ENCODE results near the gene SMCO2. TPM values are rescaled to one million over a fixed set of nuclear protein-coding genes. Genes with fewer than 3 reads are reported as not detected.

SMCO2 gene
- total RNA-seq (not detected), total RNA-seq (0 to 0.14 (median 0) reads per million in 29 experiments)
- not detected for total RNA-seq (2013)

GRCh38 chr12:27446436-27446835, at the start of gene SMCO2:
TSS of gene SMCO2 (plus strand) at chr12:27446736. CDS start at chr12:27470632, 23,896 bp downstream.
- H3K9me3 Mint-ChIP-seq, result peaks cover 0 to 10% (median 2%) of the 10 kb centered on the region in 3 donors
- no peaks in the 10 kb centered on the region for H3K9me3 ChIP-seq
- H3K27ac ChIP-seq (ENCODE audit: low read length), result no peak within 1 kb of the TSS
- H3K4me1 ChIP-seq (ENCODE audit: control insufficient read depth in 1 of 2, extremely low read depth in 1 of 2, insufficient read depth in 2 of 2, low read length in 2 of 2), result no peaks in the 10 kb centered on the region
- no peak for ATAC-seq (replicated peaks in 1 of 4)
- CTCF ChIA-PET, result interaction anchor here in 1 of 2 donors (1.0 kb wide), 1 partner anchor 9 kb away, joined by 5 read pairs; no protein-coding TSS in a partner anchor
- H3K36me3 Mint-ChIP-seq, result no peaks in the 10 kb centered on the region
- H3K27me3 ChIP-seq (replicated peaks in 1 of 2; ENCODE audit: control insufficient read depth in 2 of 2, extremely low read depth in 1 of 2, insufficient read depth in 2 of 2, low read length in 1 of 2), result peaks cover 0 to 4% of the 10 kb centered on the region in 2 experiments
- H3K4me1 Mint-ChIP-seq, result no peaks in the 10 kb centered on the region
- DNase-seq, result no peak
- H3K27ac Mint-ChIP-seq, result no peak within 1 kb of the TSS
- 100% methylated on average over 2 of the region's 3 CpGs for WGBS (ENCODE audit: insufficient coverage)
- H3K4me3 Mint-ChIP-seq, result no peak within 1 kb of the TSS
- no peak within 1 kb of the TSS for H3K4me3 ChIP-seq (ENCODE audit: control insufficient read depth in 1 of 2, extremely low read depth in 1 of 2, low read length in 1 of 2)
- no peaks in the 10 kb centered on the region for H3K36me3 ChIP-seq (ENCODE audit: control insufficient read depth in 2 of 2, extremely low read depth in 1 of 2, insufficient read depth in 1 of 2, low read length in 1 of 2)
- H3K27me3 Mint-ChIP-seq, result no peaks in the 10 kb centered on the region
- POLR2A ChIA-PET, result no interaction called here

DNA sequence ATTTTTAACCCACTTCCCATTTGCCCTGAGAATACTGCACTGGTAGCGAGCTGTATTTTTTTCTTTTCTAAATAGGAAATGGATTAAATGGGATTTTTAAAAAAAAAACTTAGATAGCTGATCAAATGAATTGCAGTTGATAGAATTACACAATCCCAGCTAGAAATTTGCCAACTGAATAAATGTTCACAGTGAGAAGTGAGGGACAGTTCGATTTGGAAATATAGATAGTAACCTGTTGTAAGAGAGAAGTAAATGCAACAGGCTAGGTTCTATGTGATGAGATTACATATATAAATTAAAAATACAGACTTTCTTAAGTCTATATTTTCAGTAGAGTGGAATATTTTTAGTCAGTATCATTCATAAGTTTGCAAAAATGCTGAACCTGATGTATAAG, 48.1 kb upstream of the SMCO2 start:
- H3K27ac Mint-ChIP-seq, result no peak overlapping the region
- H3K9me3 ChIP-seq, result no peaks in the 10 kb centered on the region
- ChIA-PET POLR2A (interaction anchor here in 1 of 2 donors (0.7 kb wide), 1 partner anchor 22 kb away, joined by 3 read pairs; no protein-coding TSS in a partner anchor), CTCF (interaction anchor here in 1 of 2 donors (0.5 kb wide), 1 partner anchor 49 kb away, joined by 6 read pairs; no protein-coding TSS in a partner anchor)
- no peak overlapping the region for H3K4me3 Mint-ChIP-seq
- H3K4me1 ChIP-seq (ENCODE audit: control insufficient read depth in 1 of 2, extremely low read depth in 1 of 2, insufficient read depth in 2 of 2, low read length in 2 of 2), result no peaks in the 10 kb centered on the region
- peaks cover 0 to 1% of the 10 kb centered on the region in 2 donors for H3K27me3 Mint-ChIP-seq
- no peak overlapping the region for H3K4me3 ChIP-seq (ENCODE audit: control insufficient read depth in 1 of 2, extremely low read depth in 1 of 2, low read length in 1 of 2)
- ATAC-seq (replicated peaks in 1 of 4), result no peak
- no CpG with 5 or more reads among the region's 2 CpGs for WGBS (ENCODE audit: insufficient coverage)
- no peaks in the 10 kb centered on the region for H3K4me1 Mint-ChIP-seq
- H3K27me3 ChIP-seq (replicated peaks in 1 of 2; ENCODE audit: control insufficient read depth in 2 of 2, extremely low read depth in 1 of 2, insufficient read depth in 2 of 2, low read length in 1 of 2), result peaks cover 0 to 2% of the 10 kb centered on the region in 2 experiments
- H3K36me3 ChIP-seq (ENCODE audit: control insufficient read depth in 2 of 2, extremely low read depth in 1 of 2, insufficient read depth in 1 of 2, low read length in 1 of 2), result no peaks in the 10 kb centered on the region
- no peaks in the 10 kb centered on the region for H3K36me3 Mint-ChIP-seq
- H3K27ac ChIP-seq (ENCODE audit: low read length), result no peak overlapping the region
- DNase-seq, result no peak
- no peaks in the 10 kb centered on the region for H3K9me3 Mint-ChIP-seq

DNA sequence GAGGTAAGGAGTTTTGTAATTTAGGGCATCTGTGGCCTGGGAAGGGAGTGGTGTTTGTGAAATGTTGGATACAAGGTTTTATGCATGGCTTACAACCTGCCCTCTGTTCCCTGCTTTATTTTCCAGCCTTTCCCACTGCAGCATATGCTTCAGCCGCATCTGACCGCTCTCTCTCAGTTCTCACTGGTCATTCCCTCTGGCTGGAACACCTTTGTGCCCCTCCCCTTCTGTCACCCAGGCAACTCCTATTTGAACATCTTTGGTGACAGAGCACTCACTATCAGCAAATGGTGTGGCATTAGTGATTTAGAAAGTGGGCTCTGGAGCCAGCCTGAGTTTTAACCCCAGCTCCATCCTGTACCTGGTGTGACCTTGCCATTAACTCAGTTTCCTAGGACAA, 47.5 kb upstream of the SMCO2 start:
- whole genome bisulfite sequencing (ENCODE audit: insufficient coverage), result no CpG with 5 or more reads among the region's 2 CpGs
- Mint-ChIP-seq H3K9me3 (no peaks in the 10 kb centered on the region), H3K4me3 (no peak overlapping the region), H3K27ac (no peak overlapping the region), H3K4me1 (no peaks in the 10 kb centered on the region), H3K27me3 (peaks cover 0 to 1% of the 10 kb centered on the region in 2 donors), H3K36me3 (no peaks in the 10 kb centered on the region)
- Histone ChIP-seq H3K27me3 (replicated peaks in 1 of 2; ENCODE audit: control insufficient read depth in 2 of 2, extremely low read depth in 1 of 2, insufficient read depth in 2 of 2, low read length in 1 of 2) (peaks cover 0 to 2% of the 10 kb centered on the region in 2 experiments), H3K9me3 (no peaks in the 10 kb centered on the region), H3K36me3 (ENCODE audit: control insufficient read depth in 2 of 2, extremely low read depth in 1 of 2, insufficient read depth in 1 of 2, low read length in 1 of 2) (no peaks in the 10 kb centered on the region), H3K4me1 (ENCODE audit: control insufficient read depth in 1 of 2, extremely low read depth in 1 of 2, insufficient read depth in 2 of 2, low read length in 2 of 2) (no peaks in the 10 kb centered on the region), H3K4me3 (ENCODE audit: control insufficient read depth in 1 of 2, extremely low read depth in 1 of 2, low read length in 1 of 2) (no peak overlapping the region), H3K27ac (ENCODE audit: low read length) (no peak overlapping the region)
- ChIA-PET POLR2A (no interaction called here), CTCF (interaction anchor here in 1 of 2 donors (0.5 kb wide), 1 partner anchor 48 kb away, joined by 6 read pairs; no protein-coding TSS in a partner anchor)
- ATAC-seq (replicated peaks in 1 of 4) (no peak), DNase-seq (no peak)

DNA sequence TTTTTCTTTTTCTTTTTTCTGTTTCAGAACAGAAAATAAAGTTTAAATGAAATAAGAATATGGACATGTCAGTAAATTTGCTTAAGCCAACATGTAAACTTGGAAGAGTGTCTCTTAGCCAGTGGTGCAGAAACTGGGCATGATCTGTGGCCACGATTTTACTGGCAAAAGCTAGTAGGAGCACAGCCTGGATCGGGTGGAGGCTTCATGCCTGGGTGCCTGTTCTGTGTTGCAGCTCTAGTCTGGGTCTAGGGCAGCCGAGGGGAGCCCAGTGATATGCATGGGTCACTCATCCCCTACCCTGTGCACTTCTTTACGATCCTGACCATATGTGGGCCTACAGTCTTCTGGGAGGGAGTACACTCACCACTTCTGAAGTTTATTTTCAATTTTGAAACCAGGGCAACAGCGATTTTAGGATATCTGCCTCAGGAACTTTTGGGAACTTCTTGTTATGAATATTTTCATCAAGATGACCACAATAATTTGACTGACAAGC, 45.6 kb upstream of the SMCO2 start:
- peaks cover 0 to 2% of the 10 kb centered on the region in 2 experiments for H3K27me3 ChIP-seq (replicated peaks in 1 of 2; ENCODE audit: control insufficient read depth in 2 of 2, extremely low read depth in 1 of 2, insufficient read depth in 2 of 2, low read length in 1 of 2)
- no peaks in the 10 kb centered on the region for H3K4me1 Mint-ChIP-seq
- no peak overlapping the region for H3K27ac ChIP-seq (ENCODE audit: low read length)
- ATAC-seq (replicated peaks in 1 of 4), result no peak
- no peaks in the 10 kb centered on the region for H3K36me3 Mint-ChIP-seq
- H3K27me3 Mint-ChIP-seq, result peaks cover 3 to 4% of the 10 kb centered on the region in 2 donors
- H3K4me3 ChIP-seq (ENCODE audit: control insufficient read depth in 1 of 2, extremely low read depth in 1 of 2, low read length in 1 of 2), result no peak overlapping the region
- CTCF ChIA-PET, result no interaction called here
- H3K9me3 ChIP-seq, result no peaks in the 10 kb centered on the region
- WGBS (ENCODE audit: insufficient coverage), result 89% methylated on average over 4 of the region's 5 CpGs
- H3K27ac Mint-ChIP-seq, result no peak overlapping the region
- DNase-seq, result no peak
- POLR2A ChIA-PET, result interaction anchor here in 1 of 2 donors (0.7 kb wide), 1 partner anchor 1532 kb away, joined by 4 read pairs; no protein-coding TSS in a partner anchor
- H3K36me3 ChIP-seq (ENCODE audit: control insufficient read depth in 2 of 2, extremely low read depth in 1 of 2, insufficient read depth in 1 of 2, low read length in 1 of 2), result no peaks in the 10 kb centered on the region
- peaks cover 0 to 3% (median 0%) of the 10 kb centered on the region in 3 donors for H3K9me3 Mint-ChIP-seq
- no peak overlapping the region for H3K4me3 Mint-ChIP-seq
- H3K4me1 ChIP-seq (ENCODE audit: control insufficient read depth in 1 of 2, extremely low read depth in 1 of 2, insufficient read depth in 2 of 2, low read length in 2 of 2), result no peaks in the 10 kb centered on the region

GRCh38 chr12:27412047-27412446, 34.5 kb upstream of the SMCO2 start:
- H3K4me1 ChIP-seq (ENCODE audit: control insufficient read depth in 1 of 2, extremely low read depth in 1 of 2, insufficient read depth in 2 of 2, low read length in 2 of 2), result no peaks in the 10 kb centered on the region
- Mint-ChIP-seq H3K27me3 (no peaks in the 10 kb centered on the region), H3K27ac (no peak overlapping the region), H3K9me3 (no peaks in the 10 kb centered on the region), H3K36me3 (no peaks in the 10 kb centered on the region), H3K4me1 (no peaks in the 10 kb centered on the region), H3K4me3 (no peak overlapping the region)
- ChIA-PET CTCF (interaction anchor here in 1 of 2 donors (0.6 kb wide), 1 partner anchor 22 kb away, joined by 3 read pairs; no protein-coding TSS in a partner anchor), POLR2A (no interaction called here)
- H3K9me3 ChIP-seq, result no peaks in the 10 kb centered on the region
- no peak for DNase-seq
- no peak for ATAC-seq (replicated peaks in 1 of 4)
- H3K4me3 ChIP-seq (ENCODE audit: control insufficient read depth in 1 of 2, extremely low read depth in 1 of 2, low read length in 1 of 2), result no peak overlapping the region
- no peak overlapping the region for H3K27ac ChIP-seq (ENCODE audit: low read length)
- H3K27me3 ChIP-seq (replicated peaks in 1 of 2; ENCODE audit: control insufficient read depth in 2 of 2, extremely low read depth in 1 of 2, insufficient read depth in 2 of 2, low read length in 1 of 2), result no peaks in the 10 kb centered on the region
- no peaks in the 10 kb centered on the region for H3K36me3 ChIP-seq (ENCODE audit: control insufficient read depth in 2 of 2, extremely low read depth in 1 of 2, insufficient read depth in 1 of 2, low read length in 1 of 2)

DNA sequence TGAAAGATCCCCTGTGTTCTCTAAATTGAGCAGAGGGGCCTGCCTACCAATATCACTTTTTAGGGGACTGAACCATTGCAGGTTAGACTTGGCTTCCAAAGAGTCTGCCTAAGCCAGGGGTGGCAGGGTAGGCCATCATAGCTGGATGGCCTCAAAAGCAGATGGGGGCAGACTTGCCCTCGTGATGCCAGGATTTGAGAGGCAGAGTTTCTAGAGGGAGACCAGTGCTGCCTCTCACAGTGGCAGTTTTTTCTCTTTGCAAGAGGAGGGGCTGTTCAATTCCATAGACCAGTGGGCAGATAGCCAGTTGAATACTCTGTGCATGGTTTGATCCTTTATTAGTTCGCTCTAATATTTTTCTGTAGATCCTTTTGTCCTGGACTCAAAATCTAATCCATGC, 23.8 kb upstream of the SMCO2 start:
- ATAC-seq (replicated peaks in 1 of 4), result no peak
- Histone ChIP-seq H3K9me3 (no peaks in the 10 kb centered on the region), H3K36me3 (ENCODE audit: control insufficient read depth in 2 of 2, extremely low read depth in 1 of 2, insufficient read depth in 1 of 2, low read length in 1 of 2) (no peaks in the 10 kb centered on the region), H3K4me3 (ENCODE audit: control insufficient read depth in 1 of 2, extremely low read depth in 1 of 2, low read length in 1 of 2) (no peak overlapping the region), H3K4me1 (ENCODE audit: control insufficient read depth in 1 of 2, extremely low read depth in 1 of 2, insufficient read depth in 2 of 2, low read length in 2 of 2) (no peaks in the 10 kb centered on the region), H3K27me3 (replicated peaks in 1 of 2; ENCODE audit: control insufficient read depth in 2 of 2, extremely low read depth in 1 of 2, insufficient read depth in 2 of 2, low read length in 1 of 2) (no peaks in the 10 kb centered on the region), H3K27ac (ENCODE audit: low read length) (no peak overlapping the region)
- Mint-ChIP-seq H3K27me3 (no peaks in the 10 kb centered on the region), H3K4me3 (no peak overlapping the region), H3K36me3 (no peaks in the 10 kb centered on the region), H3K9me3 (peaks cover 0 to 5% (median 0%) of the 10 kb centered on the region in 3 donors), H3K4me1 (no peaks in the 10 kb centered on the region), H3K27ac (no peak overlapping the region)
- DNase-seq, result no peak
- WGBS (ENCODE audit: insufficient coverage), result 75% methylated on average over 1 of the region's 2 CpGs
- ChIA-PET POLR2A (no interaction called here), CTCF (interaction anchor here in 1 of 2 donors (1.3 kb wide), 1 partner anchor 12 kb away, joined by 4 read pairs; no protein-coding TSS in a partner anchor)
